ENCODE data around the gene LMTK2.
"Not testable (repeated sequence)": the region's sequence is repeated elsewhere in the genome, so short reads cannot be mapped to it uniquely, and the experiment has no call there.

Gene LMTK2

DNA sequence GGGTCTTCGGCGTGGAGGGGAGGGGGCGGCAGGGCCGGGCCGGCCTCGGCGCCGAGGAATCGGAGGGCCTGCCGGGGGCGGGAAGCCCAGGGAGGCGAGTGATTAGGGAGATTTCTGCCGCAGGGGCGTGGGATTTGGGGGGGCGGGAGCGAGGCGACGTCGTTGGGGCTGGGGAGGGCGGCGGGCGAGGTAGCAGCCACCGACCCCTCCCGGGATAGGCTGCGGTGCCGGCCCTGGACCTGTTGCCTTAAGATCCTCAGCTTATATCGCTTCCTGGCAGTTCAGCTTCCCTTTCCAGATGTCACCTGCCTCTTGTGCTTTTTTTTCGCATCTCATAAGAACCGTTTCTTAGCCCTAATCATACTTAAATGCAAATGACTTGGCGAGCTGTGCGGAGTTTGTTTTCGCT lies 655 bp downstream of the LMTK2 start:
- no peak for DNase-seq

DNA sequence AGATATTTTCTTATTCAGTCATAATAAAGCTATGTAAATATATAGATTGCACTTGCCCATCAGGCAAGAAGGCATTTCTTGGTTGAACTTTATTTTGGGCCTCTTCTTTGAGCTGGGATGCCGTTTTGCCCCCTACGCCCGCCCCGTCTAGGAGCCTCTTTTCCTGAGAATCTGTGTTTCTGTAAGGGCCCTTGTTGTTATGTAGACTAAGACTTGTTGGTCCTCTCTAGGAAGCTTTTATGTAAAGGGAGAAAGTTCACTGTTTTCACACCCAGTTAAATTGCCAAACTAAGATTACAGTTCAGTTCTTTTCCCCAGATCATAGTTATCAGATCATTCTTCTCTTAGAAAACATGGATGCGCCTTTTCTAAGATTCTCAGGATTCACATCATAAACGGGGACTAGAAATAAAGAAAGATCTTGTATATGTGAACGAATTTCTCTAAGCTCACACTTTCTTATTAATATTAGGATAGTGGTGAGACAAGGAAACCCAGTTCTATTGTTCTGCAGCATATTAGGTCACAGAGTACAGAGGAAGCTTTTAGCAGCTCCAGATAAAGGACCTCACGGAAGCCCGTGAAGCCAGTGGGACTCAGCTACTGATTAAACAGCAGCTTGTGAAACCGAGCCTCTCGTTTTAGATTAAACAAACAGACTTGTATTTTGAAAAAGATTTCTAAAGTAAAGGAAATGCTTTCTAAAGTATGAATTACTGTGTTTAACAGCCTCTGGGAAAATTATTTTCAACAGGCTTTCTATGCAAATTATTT lies 3.8 kb downstream of the LMTK2 start:
- no peak for DNase-seq

DNA sequence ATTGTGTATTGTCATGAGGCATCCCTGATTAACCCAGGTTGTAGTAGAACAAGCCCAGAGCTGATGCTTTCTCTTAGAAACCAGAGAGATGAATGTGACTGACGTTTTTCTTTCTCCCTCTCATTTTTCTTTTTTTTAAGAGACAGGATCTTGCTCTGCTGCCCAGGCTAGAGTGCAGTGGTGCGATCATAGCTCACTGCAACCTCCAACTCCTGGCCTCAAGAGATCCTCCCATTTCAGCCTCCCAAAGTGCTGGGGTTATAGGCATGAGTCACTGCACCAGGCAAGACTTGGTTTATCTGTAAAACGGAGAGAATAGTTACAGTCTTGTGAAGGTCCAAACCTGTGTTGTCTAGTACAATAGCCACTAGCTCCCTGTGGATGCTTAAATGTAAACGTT lies 5.4 kb downstream of the LMTK2 start:
- no peak for DNase-seq

DNA sequence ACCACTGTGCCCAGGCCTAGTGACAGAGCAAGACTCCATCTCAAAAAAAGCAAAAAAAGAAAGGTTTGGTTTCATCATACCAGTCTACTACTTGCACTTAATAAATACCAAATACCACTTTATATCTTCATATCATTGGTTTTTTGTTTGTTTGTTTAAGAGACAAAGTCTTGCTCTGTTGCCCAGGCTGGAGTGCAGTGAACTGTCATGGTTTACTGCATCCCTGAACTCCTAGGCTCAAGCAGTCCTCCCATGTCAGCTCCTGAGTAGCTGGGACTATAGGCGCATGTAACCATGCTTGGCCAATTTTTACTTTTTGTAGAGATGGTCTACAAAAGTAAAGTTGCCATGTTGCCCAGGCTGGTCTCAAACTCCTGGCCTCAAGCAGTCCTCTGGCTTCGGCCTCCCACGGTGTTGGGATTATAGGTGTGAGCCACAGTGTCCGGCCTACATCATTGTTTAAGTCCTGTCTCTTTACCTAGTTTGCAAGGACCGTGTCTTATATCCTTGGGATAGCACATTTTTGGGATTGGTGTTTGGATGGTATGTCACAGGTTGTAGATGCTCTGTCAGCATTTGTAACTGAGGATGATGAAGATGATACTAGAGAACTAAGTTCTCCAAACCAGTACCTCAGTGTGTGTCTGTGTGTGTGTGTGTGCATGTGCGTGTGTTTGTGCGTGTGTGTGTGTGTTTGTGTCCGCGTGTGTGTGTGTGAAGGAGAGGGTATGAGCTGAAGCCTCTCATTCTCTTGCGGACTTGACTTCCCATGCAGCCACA lies 9.3 kb downstream of the LMTK2 start:
- DNase-seq, result no peak

DNA sequence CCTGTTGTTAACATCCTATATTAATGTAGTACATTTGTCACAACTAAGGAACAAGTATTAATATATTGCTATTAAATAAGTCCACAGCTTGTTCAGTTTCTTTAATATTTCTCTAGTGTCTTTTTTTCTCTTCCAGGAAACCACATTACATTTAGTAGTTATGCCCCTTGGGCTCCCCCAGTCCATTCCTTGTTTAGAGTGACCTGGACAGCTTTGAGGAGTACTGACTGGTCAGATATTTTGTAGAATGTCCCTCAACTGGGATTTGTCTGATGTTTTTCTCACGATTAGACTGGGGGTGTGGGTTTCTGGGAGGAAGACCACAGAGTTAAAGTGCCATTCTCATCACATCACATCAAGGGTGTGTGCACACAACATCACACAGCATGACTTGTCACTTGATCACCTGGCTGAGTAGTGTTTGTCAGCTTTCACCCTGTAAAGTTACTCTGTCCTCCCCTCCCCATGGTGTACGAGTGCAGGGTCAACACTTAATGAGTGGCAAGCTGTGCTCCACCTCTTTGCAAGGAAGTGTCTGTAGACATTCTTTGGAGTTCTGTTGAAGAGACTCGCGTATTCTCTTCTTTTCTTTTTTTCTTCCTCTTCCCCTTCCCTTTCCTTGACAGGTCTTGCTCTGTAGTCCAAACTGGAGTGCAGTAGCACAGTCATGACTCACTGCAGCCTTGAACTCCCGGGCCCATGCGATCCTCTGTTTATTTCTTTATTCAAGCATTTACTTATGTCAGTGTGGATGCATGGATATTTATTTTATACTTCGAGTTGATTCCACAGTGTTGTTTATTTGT lies 10.2 kb downstream of the LMTK2 start:
- DNase-seq, result no peak

DNA sequence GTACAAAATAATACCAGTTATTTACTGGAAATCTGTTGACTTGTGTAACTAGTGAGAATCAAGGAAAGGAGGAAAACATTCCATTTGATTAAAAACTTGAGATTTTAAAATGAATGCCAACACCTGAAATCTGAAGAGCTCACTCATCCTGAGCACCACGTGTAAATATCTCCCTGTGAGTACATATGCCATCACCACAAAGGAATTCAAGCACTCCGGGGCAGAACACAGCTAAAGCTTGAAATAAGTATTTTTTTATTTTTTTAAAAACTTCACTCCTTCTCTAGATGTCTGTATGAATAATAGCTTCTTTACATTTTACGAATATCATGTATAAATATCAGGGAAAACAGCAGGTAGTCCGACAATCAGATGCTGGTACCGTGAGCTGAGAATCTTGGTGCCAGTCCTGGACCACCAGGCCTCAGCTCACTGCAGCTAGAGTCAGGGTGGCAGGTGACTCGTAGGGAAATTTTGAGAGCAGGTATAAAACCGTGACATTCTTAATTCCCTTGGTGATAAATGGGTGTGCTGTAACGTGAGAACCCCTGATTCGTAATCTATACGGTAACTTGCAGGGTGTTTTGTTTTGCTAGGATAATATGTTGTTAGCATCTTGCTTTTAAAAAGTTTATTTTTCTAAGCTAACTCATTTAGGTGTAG lies 12.7 kb downstream of the LMTK2 start:
- DNase-seq, result no peak

DNA sequence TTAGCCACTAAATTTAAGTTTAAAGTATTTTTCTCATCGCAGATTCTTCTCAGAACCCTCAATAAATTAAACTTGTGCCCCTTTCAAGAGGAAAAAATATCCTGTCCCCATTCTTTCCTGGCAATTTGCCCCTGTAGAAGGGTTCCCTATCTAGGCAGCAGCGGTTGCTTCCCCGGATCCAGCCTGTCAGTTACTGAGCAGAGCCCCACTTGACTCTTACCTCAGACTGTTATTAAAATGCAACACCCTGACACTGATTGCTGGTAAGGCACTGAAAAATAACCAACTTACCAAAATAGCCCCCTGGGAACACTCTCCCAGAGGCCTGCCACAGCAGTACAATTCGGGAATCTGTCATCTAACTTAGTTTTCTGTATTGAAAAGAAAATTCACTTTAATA lies 13.9 kb downstream of the LMTK2 start:
- no peak for DNase-seq

DNA sequence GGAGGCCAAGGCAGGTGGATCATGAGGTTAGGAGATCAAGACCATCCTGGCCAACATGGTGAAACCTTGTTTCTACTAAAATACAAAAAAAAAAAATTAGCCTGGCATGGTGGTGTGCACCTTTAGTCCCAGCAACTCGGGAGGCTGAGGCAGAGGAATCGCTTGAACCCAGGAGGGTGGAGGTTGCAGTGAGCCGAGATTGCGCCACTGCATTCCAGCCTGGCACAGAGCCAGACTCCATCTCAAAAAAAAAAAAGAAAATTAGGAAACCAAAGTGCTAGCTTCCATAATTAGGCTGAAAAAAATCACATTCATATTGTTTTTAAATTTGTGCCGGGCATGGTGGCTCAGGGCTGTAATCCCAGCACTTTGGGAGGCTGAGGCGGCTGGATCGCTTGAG lies 14.7 kb downstream of the LMTK2 start:
- not testable (repeated sequence) for DNase-seq

DNA sequence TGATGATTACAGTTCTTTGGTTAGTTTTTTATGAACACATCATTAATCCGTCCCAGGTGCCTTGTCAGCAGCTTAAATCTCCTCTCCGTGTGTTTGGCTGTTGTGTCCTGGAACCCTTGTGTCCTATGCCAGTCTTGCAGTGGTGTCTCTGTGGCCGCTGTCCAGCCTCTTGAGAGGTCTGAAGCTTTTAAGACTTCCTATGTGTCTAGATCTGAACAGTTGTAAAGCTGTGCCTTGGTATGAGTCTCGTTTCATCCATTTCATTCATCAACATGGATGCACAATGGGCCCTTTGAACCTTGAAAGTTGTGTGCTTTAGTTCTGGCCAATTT lies 16.7 kb downstream of the LMTK2 start:
- no peak for DNase-seq

DNA sequence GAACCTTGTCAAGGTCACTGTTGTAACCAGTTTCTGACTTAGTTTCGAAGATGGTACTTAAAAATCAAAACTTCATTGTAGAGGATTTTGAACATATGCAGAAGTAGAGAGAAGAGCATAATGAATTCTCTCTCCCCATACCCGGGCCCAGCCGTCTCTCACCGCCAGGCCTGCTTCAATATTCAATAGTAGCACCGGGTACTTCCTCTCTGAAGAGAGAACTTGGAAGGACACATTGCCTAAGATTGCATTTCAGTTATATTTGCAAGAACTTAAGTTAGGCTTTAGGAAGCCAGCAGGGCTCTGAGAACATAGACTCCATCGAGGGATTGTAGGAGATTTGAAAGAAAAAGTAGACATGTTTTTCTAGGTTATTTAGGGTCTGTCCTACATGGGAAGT lies 19.1 kb downstream of the LMTK2 start:
- DNase-seq, result no peak

DNA sequence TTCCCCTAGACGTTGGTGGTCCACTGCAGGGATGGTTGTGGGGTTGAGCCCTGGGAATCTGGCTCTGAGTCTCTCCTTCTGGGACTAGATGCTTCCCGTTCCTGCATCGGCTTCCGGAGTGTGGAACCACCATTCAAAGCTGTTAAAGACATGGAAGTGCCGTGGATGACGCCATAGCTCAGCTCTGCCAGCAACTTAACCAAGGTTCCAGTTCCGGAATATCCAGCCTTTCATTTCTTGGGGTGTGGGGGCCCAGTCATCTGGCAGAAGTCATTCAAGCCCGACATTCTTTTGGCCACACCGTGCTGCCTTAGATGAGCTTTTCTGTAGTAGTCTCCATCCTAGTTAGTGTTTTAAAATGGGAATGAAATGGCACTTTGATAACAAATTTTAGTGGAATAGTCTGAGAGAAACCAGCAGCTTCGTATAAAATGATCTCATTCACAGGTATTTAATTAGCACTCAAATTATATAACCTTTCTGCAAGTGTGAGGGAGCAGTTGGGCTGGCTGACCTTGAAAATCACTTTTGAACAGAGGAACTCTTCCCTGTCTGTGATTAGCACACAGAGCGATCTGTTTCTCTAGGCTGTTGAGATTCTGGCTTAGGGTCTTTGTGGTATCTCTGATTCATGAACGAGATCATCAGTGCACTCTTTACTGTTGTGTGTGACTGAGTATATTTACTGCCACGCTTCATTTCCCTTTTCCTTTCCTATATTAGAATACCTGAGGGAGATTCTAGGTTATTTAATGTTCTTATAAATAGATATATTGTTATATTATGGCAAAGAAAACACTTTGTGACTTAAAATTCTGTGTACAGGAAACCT lies 19.9 kb downstream of the LMTK2 start:
- DNase-seq, result no peak

DNA sequence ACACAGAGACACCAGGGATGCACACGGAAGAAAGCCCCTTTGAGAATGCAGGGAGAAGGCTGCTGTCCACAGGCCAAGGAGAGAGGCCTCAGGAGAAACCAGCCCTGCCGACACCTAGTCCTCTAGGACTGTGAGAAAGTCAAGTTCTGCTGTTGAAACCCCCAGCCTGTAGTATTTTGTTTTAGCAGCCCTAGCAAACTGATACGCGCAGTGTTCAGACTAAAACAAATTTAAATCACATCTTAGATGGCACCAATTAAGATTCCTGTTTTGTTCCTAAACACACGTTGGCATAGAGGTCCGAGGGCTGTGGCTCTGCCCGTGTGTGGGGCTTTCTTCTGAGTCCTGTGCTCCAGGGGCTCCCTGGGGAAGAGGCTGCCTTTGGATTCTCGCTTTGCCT lies 21.7 kb downstream of the LMTK2 start:
- no peak for DNase-seq

DNA sequence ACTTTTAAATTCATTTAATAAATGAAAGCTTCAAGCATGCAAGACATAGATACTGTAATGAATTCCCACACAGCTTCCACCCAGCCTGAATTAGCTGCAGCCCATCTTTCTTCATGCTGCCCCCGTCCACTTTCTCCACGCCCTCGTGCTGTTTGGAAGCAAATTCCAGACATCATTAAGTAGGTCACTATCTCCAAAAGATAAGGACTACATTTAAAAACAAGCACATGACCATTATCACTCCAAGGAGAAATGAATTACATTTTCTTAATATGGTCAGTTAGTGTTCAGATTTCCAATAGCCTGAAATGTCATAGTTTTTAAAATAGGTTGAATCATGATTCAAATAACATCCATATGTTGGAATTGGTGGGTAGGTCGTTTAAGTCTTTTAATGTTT lies 24.3 kb downstream of the LMTK2 start:
- DNase-seq, result no peak

DNA sequence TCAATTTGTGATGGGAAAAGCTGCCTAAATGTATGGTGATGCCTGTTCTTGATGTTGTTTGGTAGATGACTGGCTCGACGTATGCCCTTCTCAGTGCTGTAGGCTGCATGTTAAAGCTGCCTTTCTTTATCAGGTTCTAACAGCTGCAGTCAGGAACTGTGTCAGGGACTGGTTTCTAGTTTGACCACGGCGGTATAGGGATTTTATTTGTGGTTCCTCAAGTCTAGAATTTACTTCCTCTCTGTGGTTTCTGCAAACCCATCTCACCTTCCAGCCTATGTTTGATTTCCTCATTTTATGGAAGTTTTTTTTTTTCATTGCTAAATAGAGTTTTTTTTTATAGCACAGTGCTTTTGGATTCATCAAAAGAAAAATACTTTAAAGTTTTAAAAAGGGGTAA lies 26.5 kb downstream of the LMTK2 start:
- no peak for DNase-seq

DNA sequence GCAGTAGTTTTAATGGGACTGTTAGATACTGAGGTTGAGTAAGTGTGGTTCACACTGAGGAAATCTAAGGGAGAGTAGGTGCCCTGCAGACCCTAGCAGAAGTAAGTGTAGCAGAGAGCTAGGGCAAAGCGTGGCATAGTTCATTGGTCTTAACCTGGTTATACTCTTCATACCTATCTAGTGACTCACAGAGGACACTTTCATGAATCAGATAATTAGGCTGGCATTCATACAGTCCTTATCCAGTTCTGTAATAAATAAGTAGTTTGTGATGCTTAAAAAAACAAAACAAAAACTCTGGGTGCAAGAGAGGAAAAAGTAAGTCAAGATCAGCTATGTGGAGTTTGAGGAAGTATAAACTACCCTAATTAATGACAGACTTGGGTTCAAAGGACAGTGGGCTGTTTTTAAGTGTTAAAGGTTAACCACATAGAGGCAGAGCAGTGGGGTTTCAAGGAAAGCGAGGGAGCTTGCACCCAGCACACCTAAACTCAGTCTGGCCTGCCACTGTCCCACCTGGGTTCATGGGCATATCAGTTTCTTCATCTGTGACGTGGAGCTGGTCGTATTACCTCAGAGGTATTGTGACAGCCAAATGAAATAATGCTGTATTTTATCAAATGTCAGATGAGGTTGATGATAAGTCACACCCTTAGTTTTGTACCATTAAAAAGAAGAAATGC lies 27.1 kb downstream of the LMTK2 start:
- DNase-seq, result no peak

DNA sequence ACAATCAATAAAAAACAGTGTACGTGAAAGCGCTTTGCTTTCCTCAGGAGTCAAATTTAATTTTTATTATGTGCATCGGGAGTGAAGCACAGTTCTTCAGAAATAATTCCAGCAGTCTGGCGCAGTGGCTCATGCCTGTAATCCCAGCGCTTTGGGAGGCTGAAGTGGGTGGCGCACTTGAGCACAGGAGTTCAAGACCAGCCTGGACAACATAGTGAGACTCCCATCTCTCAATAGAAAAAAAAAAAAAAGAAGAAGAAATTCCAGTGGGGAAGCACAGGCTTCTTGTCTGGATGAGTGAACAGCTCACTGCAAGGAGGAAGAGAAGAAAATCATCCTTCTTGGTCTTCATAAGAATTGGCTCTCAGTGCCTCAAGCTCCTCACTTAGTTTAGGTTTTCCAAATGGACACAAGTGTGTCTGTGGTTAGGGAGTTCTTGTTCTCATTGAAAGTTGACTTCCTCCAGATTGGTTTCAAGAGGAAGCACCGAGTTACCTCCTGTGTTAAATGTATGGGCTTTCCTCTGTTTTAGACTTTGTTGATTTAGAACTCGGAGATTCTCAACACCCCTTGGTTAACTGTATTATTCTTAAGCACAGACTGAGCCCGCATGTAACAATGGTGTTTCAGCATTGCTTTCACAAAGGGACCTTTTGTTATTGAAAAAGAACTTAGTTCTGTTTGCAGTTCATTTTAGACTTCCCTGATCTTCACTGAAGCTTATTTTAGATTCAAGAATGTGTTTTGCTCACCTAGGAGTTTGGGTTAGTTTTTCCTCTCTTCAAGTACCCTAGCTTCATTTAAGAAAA lies 28.0 kb downstream of the LMTK2 start:
- DNase-seq, result no peak

DNA sequence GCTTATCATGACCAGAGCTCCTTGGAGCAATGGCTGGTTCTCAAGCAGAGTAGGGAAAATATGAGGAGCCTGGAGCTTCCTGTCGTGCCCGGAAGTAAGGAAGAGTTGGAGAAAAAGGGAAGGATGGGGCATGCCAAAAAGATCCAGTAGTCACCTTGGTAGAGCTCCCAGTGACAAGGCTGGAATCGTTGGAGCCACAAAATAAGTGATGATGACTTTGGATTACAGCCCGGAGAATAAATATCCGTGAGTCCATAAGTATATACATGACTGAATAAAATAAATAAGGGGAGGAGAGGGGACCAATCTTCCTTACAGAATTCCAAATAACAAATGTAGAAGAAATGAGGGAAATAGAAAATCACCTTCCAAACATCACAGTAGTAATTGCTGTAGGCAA lies 29.3 kb downstream of the LMTK2 start:
- no peak for DNase-seq

DNA sequence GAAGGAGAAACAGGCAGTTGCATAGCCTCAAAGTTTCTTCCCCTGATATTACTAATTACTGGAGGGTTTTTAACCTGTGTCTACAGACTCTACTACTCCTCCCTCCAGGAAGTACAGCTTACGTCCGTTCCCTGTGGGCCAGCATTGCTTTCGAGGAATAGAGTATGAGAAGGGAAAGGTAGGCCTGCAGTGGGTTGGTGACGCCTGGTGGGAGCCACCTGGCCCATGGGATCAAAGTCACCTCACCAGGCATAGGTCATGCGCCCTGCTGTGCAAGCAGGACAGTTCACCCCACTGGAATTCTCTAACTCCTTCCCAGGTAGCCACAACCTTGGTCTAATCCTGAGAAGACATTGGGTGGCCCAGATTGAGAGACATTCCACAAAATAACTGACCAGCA lies 29.8 kb downstream of the LMTK2 start:
- no peak for DNase-seq

DNA sequence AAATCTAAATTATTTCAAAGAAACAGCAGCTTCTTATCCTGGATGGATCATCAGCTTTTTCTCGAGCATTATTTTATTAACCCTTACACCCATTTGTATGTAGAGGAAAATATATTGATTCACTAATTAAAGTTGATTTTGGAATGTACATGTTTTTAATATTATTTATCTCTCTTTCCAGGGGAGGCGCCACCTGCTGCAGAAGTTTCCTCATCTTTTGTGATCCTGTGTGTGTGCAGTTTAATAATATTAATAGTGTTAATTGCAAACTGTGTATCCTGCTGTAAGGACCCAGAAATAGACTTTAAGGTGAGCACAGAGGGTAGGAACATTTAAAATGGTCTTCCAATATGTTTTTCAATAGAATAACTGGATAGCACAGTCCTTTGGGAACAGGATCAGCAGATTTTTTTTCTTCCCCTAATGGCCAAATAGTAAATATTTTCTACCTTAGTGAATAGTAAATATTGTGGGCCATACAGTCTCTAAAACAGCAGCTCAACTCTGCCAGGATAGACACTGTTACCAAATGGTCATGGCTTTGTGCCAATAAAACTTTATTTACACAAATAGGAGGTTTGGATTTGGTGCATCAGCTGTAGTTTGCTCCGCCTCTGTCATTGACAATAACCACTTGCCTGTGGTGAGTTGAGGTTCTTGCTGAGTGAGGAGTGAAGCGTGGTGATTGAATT lies 30.6 kb downstream of the LMTK2 start:
- no peak for DNase-seq

DNA sequence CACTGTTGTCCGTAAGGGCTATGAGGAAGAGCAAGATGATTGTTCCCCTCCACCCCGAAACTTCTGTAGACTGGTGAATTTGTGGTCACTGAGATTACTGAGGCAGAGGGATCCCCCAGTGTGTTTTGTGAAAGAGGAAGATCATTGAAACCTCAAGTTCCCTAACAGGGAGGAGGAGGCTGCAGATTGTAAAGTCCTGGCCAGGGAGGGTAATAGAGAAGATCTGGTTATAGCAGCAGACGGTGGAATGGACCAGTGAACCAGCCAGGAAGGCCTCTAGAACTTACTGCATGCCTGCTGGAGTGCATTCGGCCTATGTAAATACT lies 31.1 kb downstream of the LMTK2 start:
- no peak for DNase-seq

Data from DMS 273 treated with DMSO at 0.1 percent for 48 hours (cell line).